KMS-11 (cell line): ENCODE results near the gene ADD1.

Experiments
- H2AFZ ChIP-seq: fragments of 200-600 bp; sonication (generic); 2 replicates; pipeline ENCODE4 v1.6.1; 2016; ENCODE audit warnings: antibody characterized with exemption, mixed run types, low read depth
- H3K27ac ChIP-seq: fragments of 200-600 bp; sonication (generic); 2 replicates; pipeline ENCODE4 v1.6.1; 2016; ENCODE audit warnings: mild to moderate bottlenecking, mixed run types
- H3K27me3 ChIP-seq: fragments of 200-600 bp; sonication (generic); 2 replicates; pipeline ENCODE4 v1.6.1; 2017; ENCODE audit warnings: mild to moderate bottlenecking, low read depth, mixed run types, moderate library complexity; ENCODE audit not compliant: insufficient read depth
- H3K36me3 ChIP-seq: fragments of 200-600 bp; sonication (generic); 2 replicates; pipeline ENCODE4 v1.6.1; 2017; ENCODE audit warnings: mild to moderate bottlenecking, mixed run types; ENCODE audit not compliant: insufficient read depth
- H3K4me1 ChIP-seq: fragments of 200-600 bp; sonication (generic); 2 replicates; pipeline ENCODE4 v1.6.1; 2016; ENCODE audit warnings: mild to moderate bottlenecking, low read depth, mixed run types; ENCODE audit not compliant: poor library complexity, severe bottlenecking
- H3K4me2 ChIP-seq: fragments of 200-600 bp; sonication (generic); 2 replicates; pipeline ENCODE4 v1.7.0; 2016; ENCODE audit warnings: mild to moderate bottlenecking, mixed run types
- H3K4me3 ChIP-seq: fragments of 200-600 bp; sonication (generic); IDR thresholded peaks from 2 replicates; pipeline ENCODE4 v1.6.1; 2017; ENCODE audit warnings: low read depth, low read length, mixed read lengths; ENCODE audit not compliant: insufficient read depth
- H3K79me2 ChIP-seq: fragments of 200-600 bp; sonication (generic); 2 replicates; pipeline ENCODE4 v1.6.1; 2016; ENCODE audit warnings: low read depth, mixed run types; ENCODE audit not compliant: insufficient read depth
- H3K9ac ChIP-seq: fragments of 200-600 bp; sonication (generic); 2 replicates; pipeline ENCODE4 v1.6.1; 2016; ENCODE audit warnings: mild to moderate bottlenecking, mixed run types
- H4K20me1 ChIP-seq: fragments of 200-600 bp; sonication (generic); 2 replicates; pipeline ENCODE4 v1.6.1; 2016; ENCODE audit warnings: mild to moderate bottlenecking, mixed run types; ENCODE audit not compliant: insufficient read depth
- CTCF ChIP-seq: fragments of 200-600 bp; sonication (generic); conservative IDR thresholded peaks from 2 replicates; pipeline ENCODE4 v1.6.1; 2017; ENCODE audit warnings: low read depth, mild to moderate bottlenecking, antibody characterized with exemption, low read length, moderate library complexity, mixed read lengths

Gene ADD1

GRCh38 chr4:2799224-2799911 is 44.3 kb upstream of the ADD1 start:
- Histone ChIP-seq H2AFZ (no peak overlapping the region), H4K20me1 (no peaks in the 10 kb centered on the region), H3K36me3 (no peaks in the 10 kb centered on the region), H3K27me3 (no peaks in the 10 kb centered on the region), H3K4me1 (no peaks in the 10 kb centered on the region), H3K27ac (no peak overlapping the region), H3K4me3 (no peak overlapping the region), H3K4me2 (no peak overlapping the region), H3K9ac (no peak overlapping the region), H3K79me2 (no peaks in the 10 kb centered on the region)
- no peak for TF ChIP-seq CTCF

GRCh38 chr4:2799971-2800690 is 43.5 kb upstream of the ADD1 start:
- Histone ChIP-seq H3K27ac (no peak overlapping the region), H3K79me2 (no peaks in the 10 kb centered on the region), H3K4me1 (no peaks in the 10 kb centered on the region), H3K36me3 (no peaks in the 10 kb centered on the region), H3K27me3 (no peaks in the 10 kb centered on the region), H2AFZ (no peak overlapping the region), H3K9ac (no peak overlapping the region), H3K4me3 (no peak overlapping the region), H3K4me2 (no peak overlapping the region), H4K20me1 (no peaks in the 10 kb centered on the region)
- no peak for TF ChIP-seq CTCF

DNA sequence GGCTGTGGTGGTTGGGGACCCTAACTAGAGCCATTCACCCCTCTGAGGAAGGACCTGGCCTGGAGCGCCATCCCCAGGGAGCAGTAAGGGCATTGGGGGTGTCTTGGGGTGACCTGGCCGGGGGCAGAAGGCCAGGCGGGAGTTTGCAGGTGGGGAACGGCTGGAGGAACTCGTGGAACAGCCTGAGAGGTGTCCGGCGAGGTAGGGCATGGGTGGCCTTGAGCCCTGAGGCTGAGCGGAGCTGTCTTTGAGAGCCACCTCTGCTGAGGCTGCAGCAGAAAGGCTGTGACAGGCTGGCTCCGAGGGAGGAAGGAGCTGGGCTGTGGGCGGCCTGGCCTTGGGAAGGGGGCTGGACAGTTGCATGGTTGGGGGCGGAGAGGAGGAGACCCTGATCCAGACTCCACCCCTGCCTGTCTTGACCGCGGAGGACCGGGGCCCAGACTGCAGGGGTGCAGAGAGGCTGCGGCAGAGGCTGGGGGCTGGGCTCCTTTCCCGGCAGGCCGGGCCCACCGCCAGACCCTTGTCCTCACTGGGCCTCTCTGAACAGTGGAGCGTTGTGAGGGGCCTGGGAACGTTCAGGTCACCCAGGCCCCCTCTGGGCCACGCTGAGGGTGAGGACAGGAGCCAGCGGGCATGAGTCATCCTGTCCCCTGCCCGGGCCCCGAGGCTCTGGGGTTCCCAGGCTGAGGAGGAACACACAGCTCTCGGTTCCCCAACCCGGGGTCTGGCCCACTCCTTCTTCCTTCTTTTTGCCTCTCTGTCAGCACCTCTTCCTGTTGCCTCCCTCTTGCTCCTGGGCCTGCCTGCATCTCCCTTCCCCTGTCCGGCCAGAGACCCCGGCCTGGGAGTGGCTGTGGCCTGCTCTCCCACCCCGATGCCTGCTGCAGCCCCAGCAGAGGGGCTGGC is 42.7 kb upstream of the ADD1 start:
- no peak overlapping the region for H3K9ac ChIP-seq
- H3K4me3 ChIP-seq: no peak overlapping the region
- no peak overlapping the region for H3K4me2 ChIP-seq
- no peak overlapping the region for H2AFZ ChIP-seq
- TF ChIP-seq CTCF: no peak
- H4K20me1 ChIP-seq: no peaks in the 10 kb centered on the region
- no peaks in the 10 kb centered on the region for H3K4me1 ChIP-seq
- no peak overlapping the region for H3K27ac ChIP-seq
- no peaks in the 10 kb centered on the region for H3K36me3 ChIP-seq
- no peaks in the 10 kb centered on the region for H3K79me2 ChIP-seq
- H3K27me3 ChIP-seq: no peaks in the 10 kb centered on the region

DNA sequence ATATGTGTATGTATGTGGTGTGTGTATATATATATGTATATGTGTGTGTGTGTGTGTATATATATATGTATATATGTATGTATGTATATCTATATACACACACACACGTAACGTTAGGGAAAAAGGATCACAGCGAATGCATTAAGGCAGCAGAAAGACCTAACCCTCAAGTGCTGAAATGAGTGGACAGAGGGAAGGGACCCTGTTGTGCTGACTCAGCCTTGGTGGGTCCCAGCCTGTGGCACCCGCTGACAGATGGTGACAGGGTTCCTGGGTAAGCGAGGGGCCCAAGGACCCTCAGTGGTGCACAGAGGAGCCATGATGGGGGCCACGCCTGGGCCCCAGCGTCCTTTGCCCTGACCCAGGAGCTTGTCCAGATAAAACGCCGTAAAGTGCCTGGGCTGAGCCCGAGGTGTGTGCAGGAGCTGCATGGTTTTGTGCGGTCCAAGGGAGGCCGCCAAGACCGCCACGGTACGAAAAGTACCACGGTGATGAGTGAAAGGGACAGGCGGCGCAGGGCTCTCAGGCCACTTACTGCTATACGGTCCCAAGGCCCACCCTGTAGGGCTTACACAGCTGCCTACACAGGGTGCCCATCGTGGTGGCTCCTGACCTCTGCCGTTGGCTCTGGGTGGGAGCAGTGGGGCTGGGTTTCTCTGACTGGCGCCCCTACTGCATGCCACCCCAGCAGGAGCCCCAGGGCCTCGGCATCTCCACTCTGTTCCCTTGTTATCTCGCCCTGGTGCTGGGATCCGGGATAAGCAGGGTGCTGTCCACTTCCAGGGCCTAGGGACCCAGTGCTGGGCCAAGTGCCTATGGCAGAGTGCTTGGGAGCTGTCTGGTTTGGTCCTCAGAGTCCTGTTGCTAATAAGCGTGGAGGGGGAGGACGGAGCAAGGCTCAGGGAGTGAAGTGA is 40.8 kb upstream of the ADD1 start:
- Histone ChIP-seq H3K9ac (no peak overlapping the region), H3K4me3 (no peak overlapping the region), H3K79me2 (no peaks in the 10 kb centered on the region), H3K36me3 (no peaks in the 10 kb centered on the region), H3K4me1 (no peaks in the 10 kb centered on the region), H2AFZ (no peak overlapping the region), H3K4me2 (no peak overlapping the region), H3K27me3 (no peaks in the 10 kb centered on the region), H4K20me1 (no peaks in the 10 kb centered on the region), H3K27ac (no peak overlapping the region)
- no peak for TF ChIP-seq CTCF
